ENCODE results near the gene CACNA2D2. TPM values are rescaled to one million over a fixed set of nuclear protein-coding genes. Genes with fewer than 3 reads are reported as not detected.

Gene CACNA2D2
- total and polyA plus RNA-seq, 8 donors = 15.4 to 86.6 (median 30.2) TPM

DNA sequence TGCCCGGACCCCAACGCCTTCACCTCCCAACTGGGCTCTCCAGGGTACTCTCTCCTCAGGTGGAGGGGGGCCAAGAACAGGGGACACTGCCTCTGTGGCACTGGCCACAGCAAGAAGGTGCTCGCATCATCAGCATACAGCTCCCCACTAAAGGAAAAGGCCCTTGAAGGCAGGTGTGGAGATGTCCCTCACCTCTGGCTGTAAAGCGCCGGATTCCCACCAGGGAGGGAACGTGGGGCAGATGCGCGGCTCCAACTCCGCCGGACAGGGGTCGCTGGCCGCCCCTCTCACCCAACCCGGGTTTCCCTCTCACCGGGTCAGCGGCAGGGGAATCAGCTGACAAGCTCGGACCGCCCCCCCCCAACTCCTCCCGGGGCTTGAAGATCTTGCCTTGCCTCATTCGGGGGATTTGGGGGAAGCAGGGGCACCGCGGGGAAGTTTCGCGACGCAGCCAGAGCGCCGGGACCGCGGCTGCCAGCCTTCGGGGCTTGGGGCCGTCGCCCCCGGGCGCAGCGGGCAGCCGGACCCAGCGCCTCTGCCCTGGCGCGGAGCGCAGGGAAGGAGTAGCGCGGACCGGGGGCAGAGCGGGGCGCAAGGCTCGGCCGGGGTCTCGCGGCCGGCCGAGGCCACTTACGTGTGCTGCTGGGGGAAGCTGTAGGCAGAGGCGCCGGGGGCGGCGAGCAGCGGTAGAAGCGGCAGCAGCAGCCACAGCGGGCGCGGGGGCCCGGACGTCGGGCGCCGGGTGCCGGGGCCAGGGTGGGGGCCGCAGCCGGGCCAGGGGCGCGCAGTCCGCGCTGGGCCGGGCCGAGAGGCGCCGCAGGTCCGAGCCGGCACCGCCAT, 630 bp downstream of the CACNA2D2 start:
- no peaks in the 10 kb centered on the region for H3K36me3 ChIP-seq
- H3K4me1 ChIP-seq = peaks cover 0 to 14% of the 10 kb centered on the region in 2 donors
- DNase-seq (no peak), ATAC-seq (peak; percentile 6)
- no peaks in the 10 kb centered on the region for H3K9me3 ChIP-seq
- no peak overlapping the region for H3K27ac ChIP-seq
- TF ChIP-seq, protein P1, sequence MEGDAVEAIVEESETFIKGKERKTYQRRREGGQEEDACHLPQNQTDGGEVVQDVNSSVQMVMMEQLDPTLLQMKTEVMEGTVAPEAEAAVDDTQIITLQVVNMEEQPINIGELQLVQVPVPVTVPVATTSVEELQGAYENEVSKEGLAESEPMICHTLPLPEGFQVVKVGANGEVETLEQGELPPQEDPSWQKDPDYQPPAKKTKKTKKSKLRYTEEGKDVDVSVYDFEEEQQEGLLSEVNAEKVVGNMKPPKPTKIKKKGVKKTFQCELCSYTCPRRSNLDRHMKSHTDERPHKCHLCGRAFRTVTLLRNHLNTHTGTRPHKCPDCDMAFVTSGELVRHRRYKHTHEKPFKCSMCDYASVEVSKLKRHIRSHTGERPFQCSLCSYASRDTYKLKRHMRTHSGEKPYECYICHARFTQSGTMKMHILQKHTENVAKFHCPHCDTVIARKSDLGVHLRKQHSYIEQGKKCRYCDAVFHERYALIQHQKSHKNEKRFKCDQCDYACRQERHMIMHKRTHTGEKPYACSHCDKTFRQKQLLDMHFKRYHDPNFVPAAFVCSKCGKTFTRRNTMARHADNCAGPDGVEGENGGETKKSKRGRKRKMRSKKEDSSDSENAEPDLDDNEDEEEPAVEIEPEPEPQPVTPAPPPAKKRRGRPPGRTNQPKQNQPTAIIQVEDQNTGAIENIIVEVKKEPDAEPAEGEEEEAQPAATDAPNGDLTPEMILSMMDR (IDR thresholded peaks at IDR 0.05) = no peak
- peak overlapping the region; percentile 41 to 49 for H3K4me3 ChIP-seq
- intact Hi-C loops (cut with DNase I) = no loop called here
- peaks cover 0 to 67% of the 10 kb centered on the region in 2 donors for H3K27me3 ChIP-seq

DNA sequence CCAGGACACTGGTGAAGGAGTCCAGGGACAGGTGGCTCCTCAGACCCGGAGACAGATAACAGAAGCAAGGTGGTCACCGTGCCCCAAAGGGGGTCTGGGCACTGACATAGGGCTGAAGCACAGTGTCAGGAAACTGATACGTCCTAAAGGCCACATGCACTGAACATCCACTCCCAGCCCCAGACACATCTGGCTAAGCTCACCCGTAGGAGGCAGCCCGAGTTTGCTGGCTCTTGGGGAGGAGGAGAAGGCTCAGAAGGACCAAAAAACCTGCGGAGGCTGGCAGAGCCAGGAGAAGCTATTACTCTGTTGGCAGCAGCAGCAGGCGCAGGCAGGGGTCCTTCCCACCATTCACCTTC, 1.2 kb downstream of the CACNA2D2 start:
- Histone ChIP-seq H3K4me1 (peaks cover 0 to 14% of the 10 kb centered on the region in 2 donors), H3K9me3 (no peaks in the 10 kb centered on the region), H3K4me3 (peak overlapping the region; percentile 41 to 49), H3K36me3 (no peaks in the 10 kb centered on the region), H3K27ac (no peak overlapping the region), H3K27me3 (peaks cover 0 to 67% of the 10 kb centered on the region in 2 donors)
- TF ChIP-seq, protein P1 (IDR thresholded peaks at IDR 0.05) = no peak
- intact Hi-C loops (cut with DNase I) = no loop called here
- no peak for DNase-seq
- peak; percentile 9 for ATAC-seq

DNA sequence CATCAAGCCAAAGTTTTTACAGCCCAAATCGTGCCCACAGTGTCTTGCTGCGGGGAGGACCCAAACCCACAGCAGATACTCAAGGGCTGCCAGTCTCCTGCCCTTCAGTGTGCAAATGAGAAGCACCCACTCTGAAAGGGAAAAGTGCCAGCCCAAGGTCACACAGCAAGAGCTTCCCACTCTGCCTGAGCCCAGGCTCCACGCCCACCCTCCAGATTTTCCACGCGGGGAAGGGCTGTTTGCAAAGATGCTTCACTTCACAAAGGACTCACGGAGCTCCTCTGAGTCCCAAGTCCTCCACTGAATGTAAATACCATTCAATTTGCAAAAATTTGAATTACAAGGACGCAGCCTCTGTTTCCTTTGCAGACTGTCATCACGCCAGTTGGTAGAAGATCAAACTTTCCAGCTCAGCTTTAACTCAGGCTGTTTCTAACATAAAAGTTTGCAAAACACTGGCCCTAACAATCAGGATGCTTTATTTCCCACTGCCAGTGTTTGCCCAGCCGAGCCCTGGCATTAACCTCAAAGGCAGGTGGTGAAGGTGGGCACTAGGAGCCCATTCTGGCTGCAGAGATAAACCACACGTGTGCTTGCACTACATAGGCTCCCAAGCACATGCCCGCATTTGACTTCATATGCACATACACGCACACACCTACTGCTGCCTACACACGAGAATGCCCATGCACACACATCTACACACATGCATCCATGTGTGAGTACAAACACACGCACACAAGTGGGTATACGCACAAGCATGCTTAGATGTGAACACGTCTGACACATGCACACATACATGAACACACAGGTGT, 7.6 kb downstream of the CACNA2D2 start:
- Histone ChIP-seq H3K9me3 (no peaks in the 10 kb centered on the region), H3K27ac (no peak overlapping the region), H3K4me3 (no peak overlapping the region), H3K4me1 (no peaks in the 10 kb centered on the region), H3K36me3 (no peaks in the 10 kb centered on the region), H3K27me3 (peaks cover 0 to 21% of the 10 kb centered on the region in 2 donors)
- intact Hi-C loops (cut with DNase I) = no loop called here
- ATAC-seq = no peak
- TF ChIP-seq, protein P1 (IDR thresholded peaks at IDR 0.05) = no peak
- no peak for DNase-seq

DNA sequence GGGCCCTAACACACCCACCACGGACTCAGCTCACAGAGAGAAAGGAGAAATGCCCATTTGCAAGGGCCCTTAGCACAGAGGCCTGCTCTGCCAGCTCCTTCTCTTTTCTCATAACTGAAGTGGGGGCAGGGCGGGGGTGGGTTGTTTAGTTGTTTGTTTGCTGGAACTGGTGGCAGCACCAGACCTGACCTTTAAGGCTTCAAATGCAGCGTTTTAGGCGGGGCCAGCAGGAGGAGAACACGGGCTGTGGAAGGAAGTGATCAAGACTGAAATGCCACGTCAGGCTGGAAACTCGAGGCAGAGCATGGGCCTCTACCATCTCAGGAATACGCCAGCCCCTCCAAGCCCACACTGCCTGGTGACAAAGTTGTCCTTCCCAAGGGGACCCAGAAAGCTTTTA, 9.3 kb downstream of the CACNA2D2 start:
- H3K4me3 ChIP-seq = no peak overlapping the region
- H3K27ac ChIP-seq = no peak overlapping the region
- no peak for ATAC-seq
- peaks cover 0 to 7% of the 10 kb centered on the region in 2 donors for H3K4me1 ChIP-seq
- no peaks in the 10 kb centered on the region for H3K36me3 ChIP-seq
- DNase-seq = no peak
- H3K27me3 ChIP-seq = peaks cover 0 to 6% of the 10 kb centered on the region in 2 donors
- intact Hi-C loops (cut with DNase I) = no loop called here
- TF ChIP-seq, protein P1 (IDR thresholded peaks at IDR 0.05) = no peak
- no peaks in the 10 kb centered on the region for H3K9me3 ChIP-seq

DNA sequence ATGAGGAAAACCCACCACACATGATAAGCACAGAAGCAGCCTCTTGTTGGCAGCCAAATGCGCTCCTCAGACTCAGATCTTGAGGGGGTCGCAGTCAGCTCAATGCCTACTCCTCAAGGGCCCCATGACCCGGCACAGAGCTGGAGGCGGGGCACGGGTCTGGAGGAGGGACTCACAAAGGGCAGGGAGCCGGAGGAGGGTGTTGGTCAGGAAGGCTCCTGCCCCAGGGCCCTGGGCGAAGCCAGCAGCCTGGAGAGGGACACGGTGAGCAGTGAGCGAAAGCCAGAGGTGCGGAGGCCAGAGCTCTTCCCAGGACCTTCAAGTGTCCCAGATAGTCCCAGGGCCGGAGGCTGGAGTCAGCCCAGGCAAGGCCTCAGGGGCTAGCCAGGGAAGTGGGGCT, 9.8 kb downstream of the CACNA2D2 start:
- no peak overlapping the region for H3K27ac ChIP-seq
- ATAC-seq = no peak
- H3K9me3 ChIP-seq = no peaks in the 10 kb centered on the region
- H3K4me1 ChIP-seq = peaks cover 0 to 7% of the 10 kb centered on the region in 2 donors
- intact Hi-C loops (cut with DNase I) = no loop called here
- no peaks in the 10 kb centered on the region for H3K36me3 ChIP-seq
- no peak overlapping the region for H3K4me3 ChIP-seq
- H3K27me3 ChIP-seq = peaks cover 0 to under 1% of the 10 kb centered on the region in 2 donors
- TF ChIP-seq, protein P1 (IDR thresholded peaks at IDR 0.05) = no peak
- no peak for DNase-seq
